ENCODE data around the gene CAMKK1. TPM values are rescaled to one million over a fixed set of nuclear protein-coding genes. Genes with fewer than 3 reads are reported as not detected.
A peak's percentile ranks its signal among the peaks of the same experiment; 100 is the strongest.

Gene CAMKK1
- total RNA-seq, 2 donors from 2014 or later = 1.8 to 4.7 TPM

GRCh38 chr17:3892095-3892998, 506 bp downstream of the CAMKK1 start:
- H3K27ac ChIP-seq = no peak overlapping the region
- no peaks in the 10 kb centered on the region for H3K9me3 ChIP-seq
- peak overlapping the region; percentile 91 for H3K4me3 ChIP-seq
- H3K36me3 ChIP-seq = no peaks in the 10 kb centered on the region
- peaks cover 23 to 68% of the 10 kb centered on the region in 2 donors for H3K4me1 ChIP-seq (ENCODE audit: control insufficient read depth in 1 of 2, low read depth in 2 of 2)
- peak; percentile 59 for DNase-seq (ENCODE audit: low spot score)
- TF ChIP-seq CTCF (IDR thresholded peaks at IDR 0.05) = no peak
- H3K27me3 ChIP-seq (replicated peaks; ENCODE audit: insufficient read depth) = no peaks in the 10 kb centered on the region
- no peak for ATAC-seq (ENCODE audit: insufficient number of reproducible peaks, low FRiP score, low read depth)

GRCh38 chr17:3891626-3892094, 1.2 kb downstream of the CAMKK1 start:
- ATAC-seq (ENCODE audit: insufficient number of reproducible peaks, low FRiP score, low read depth) (no peak), DNase-seq (ENCODE audit: low spot score) (no peak)
- H3K4me1 ChIP-seq (ENCODE audit: control insufficient read depth in 1 of 2, low read depth in 2 of 2) = peaks cover 23 to 68% of the 10 kb centered on the region in 2 donors
- H3K27me3 ChIP-seq (replicated peaks; ENCODE audit: insufficient read depth) = no peaks in the 10 kb centered on the region
- H3K27ac ChIP-seq = no peak overlapping the region
- H3K9me3 ChIP-seq = no peaks in the 10 kb centered on the region
- no peaks in the 10 kb centered on the region for H3K36me3 ChIP-seq
- peak overlapping the region; percentile 91 for H3K4me3 ChIP-seq
- no peak for TF ChIP-seq CTCF (IDR thresholded peaks at IDR 0.05)

- H3K4me1 ChIP-seq (ENCODE audit: control insufficient read depth in 1 of 2, low read depth in 2 of 2) = peaks cover 23 to 68% of the 10 kb centered on the region in 2 donors
These were observed 2.0 kb downstream of the CAMKK1 start for GRCh38 chr17:3890878-3891219.

GRCh38 chr17:3890082-3890877, 2.6 kb downstream of the CAMKK1 start:
- peak; percentile 34 for ATAC-seq (ENCODE audit: insufficient number of reproducible peaks, low FRiP score, low read depth)
- no peak for TF ChIP-seq CTCF (IDR thresholded peaks at IDR 0.05)
- peak overlapping the region; percentile 68 to 89 for H3K27ac ChIP-seq
- peaks cover 23 to 68% of the 10 kb centered on the region in 2 donors for H3K4me1 ChIP-seq (ENCODE audit: control insufficient read depth in 1 of 2, low read depth in 2 of 2)
- H3K36me3 ChIP-seq = no peaks in the 10 kb centered on the region
- peak overlapping the region; percentile 41 for H3K4me3 ChIP-seq
- peak; percentile 73 for DNase-seq (ENCODE audit: low spot score)
- H3K9me3 ChIP-seq = no peaks in the 10 kb centered on the region
- no peaks in the 10 kb centered on the region for H3K27me3 ChIP-seq (replicated peaks; ENCODE audit: insufficient read depth)

More at GRCh38 chr17:3890878-3891219, 2.0 kb downstream of the CAMKK1 start:
- Histone ChIP-seq H3K4me3 (no peak overlapping the region), H3K27ac (peak overlapping the region; percentile 68 to 89), H3K36me3 (no peaks in the 10 kb centered on the region), H3K27me3 (replicated peaks; ENCODE audit: insufficient read depth) (no peaks in the 10 kb centered on the region), H3K9me3 (no peaks in the 10 kb centered on the region)
- DNase-seq (ENCODE audit: low spot score) (no peak), ATAC-seq (ENCODE audit: insufficient number of reproducible peaks, low FRiP score, low read depth) (no peak)
- TF ChIP-seq CTCF (IDR thresholded peaks at IDR 0.05) = no peak

Data from thoracic aorta (tissue), 2 donors.